SIG-M5 treated with dmso at 0.1 percent for 504 hours (cell line): ENCODE data around the gene ULK4.
"Not testable (repeated sequence)": the region's sequence is repeated elsewhere in the genome, so short reads cannot be mapped to it uniquely, and the experiment has no call there.

Experiments
- DNase-seq: peaks from one replicate; lab custom pipeline; 2025; ENCODE audit not compliant: unreplicated experiment; lab: John Stamatoyannopoulos, UW

Gene ULK4

GRCh38 chr3:41961751-41962679, at the start of gene ULK4:
Gene ULK4 (minus strand): TSS chr3:41962103. CDS start chr3:41954759, 7,344 bp downstream.
- peak; percentile 100 for DNase-seq

- no peak for DNase-seq
Observed at GRCh38 chr3:42010530-42010929, 48.6 kb upstream of the ULK4 start.

GRCh38 chr3:42009456-42009855, 47.6 kb upstream of the ULK4 start:
- no peak for DNase-seq

- DNase-seq: no peak
Observed at GRCh38 chr3:42007785-42008184, 45.9 kb upstream of the ULK4 start.

GRCh38 chr3:42005401-42005800, 43.5 kb upstream of the ULK4 start:
- no peak for DNase-seq

- no peak for DNase-seq
Observed at GRCh38 chr3:42002790-42003189, 40.9 kb upstream of the ULK4 start.

- no peak for DNase-seq
Observed at GRCh38 chr3:42001777-42002176, 39.9 kb upstream of the ULK4 start.

- no peak for DNase-seq
Observed at GRCh38 chr3:41999909-42000308, 38.0 kb upstream of the ULK4 start.

GRCh38 chr3:41997702-41998550, 36.0 kb upstream of the ULK4 start:
- no peak for DNase-seq

- no peak for DNase-seq
Observed at GRCh38 chr3:41991437-41991836, 29.5 kb upstream of the ULK4 start.

- no peak for DNase-seq
Observed at GRCh38 chr3:41989518-41989917, 27.6 kb upstream of the ULK4 start.

GRCh38 chr3:41987627-41988026, 25.7 kb upstream of the ULK4 start:
- DNase-seq: peak; percentile 67

- DNase-seq: no peak
Observed at GRCh38 chr3:41986561-41986960, 24.7 kb upstream of the ULK4 start.

GRCh38 chr3:41985018-41985417, 23.1 kb upstream of the ULK4 start:
- DNase-seq: no peak

GRCh38 chr3:41983091-41983490, 21.2 kb upstream of the ULK4 start:
- DNase-seq: not testable (repeated sequence)

GRCh38 chr3:41977401-41977800, 15.5 kb upstream of the ULK4 start:
- not testable (repeated sequence) for DNase-seq

- DNase-seq: no peak
Observed at GRCh38 chr3:41975416-41976103, 13.7 kb upstream of the ULK4 start.

GRCh38 chr3:41974223-41974622, 12.3 kb upstream of the ULK4 start:
- peak; percentile 28 for DNase-seq

GRCh38 chr3:41972802-41973201, 10.9 kb upstream of the ULK4 start:
- DNase-seq: no peak

GRCh38 chr3:41966206-41966605, 4.3 kb upstream of the ULK4 start:
- no peak for DNase-seq

GRCh38 chr3:41963823-41964222, 1.9 kb upstream of the ULK4 start:
- DNase-seq: no peak
